ENCODE results near the gene IFI30.

GRCh38 chr19:18147396-18147795 lies 26.2 kb upstream of the IFI30 start:
- TF ChIP-seq RCOR1 (IDR thresholded peaks at IDR 0.05; ENCODE audit: low read length) (no peak), EZH2phosphoT487 (IDR thresholded peaks at IDR 0.05; ENCODE audit: borderline replicate concordance, low read depth) (no peak), CTCF (IDR thresholded peaks at IDR 0.05) (no peak), POLR2AphosphoS5 (IDR thresholded peaks at IDR 0.05; ENCODE audit: low read depth, low read length) (no peak), TAF1 (IDR thresholded peaks at IDR 0.05; ENCODE audit: borderline replicate concordance, low read depth, low read length) (no peak), USF1 (IDR thresholded peaks at IDR 0.05; ENCODE audit: borderline replicate concordance, low read depth) (no peak), TEAD4 (IDR thresholded peaks at IDR 0.05; ENCODE audit: borderline replicate concordance, insufficient read depth) (no peak), EP300 (IDR thresholded peaks at IDR 0.05; ENCODE audit: borderline replicate concordance in 1 of 2, low read depth in 1 of 2, low read length in 1 of 2) (no peak)

All from SK-N-SH (cell line).